ELF-1 (cell line): Measurements from ENCODE around the gene PDK1.
"Not testable (repeated sequence)": the region's sequence is repeated elsewhere in the genome, so short reads cannot be mapped to it uniquely, and the experiment has no call there.

ENCODE experiments used
- DNase-seq: peaks from one replicate; pipeline ENCODE4 v3.0.0-alpha.2; 2016; ENCODE audit warnings: low read depth, low spot score

The PDK1 gene

GRCh38 chr2:172552547-172553291 is 3.2 kb upstream of the PDK1 start:
- DNase-seq: no peak

GRCh38 chr2:172554352-172555271 is 1.3 kb upstream of the PDK1 start:
- peak; percentile 47 for DNase-seq

- no peak for DNase-seq
Measured at GRCh38 chr2:172555272-172555521, 693 bp upstream of the PDK1 start.

- DNase-seq: peak; percentile 89
Measured at GRCh38 chr2:172556284-172557033, 569 bp downstream of the PDK1 start.

GRCh38 chr2:172558372-172558771 is 2.5 kb downstream of the PDK1 start:
- DNase-seq: no peak

- no peak for DNase-seq
Measured at GRCh38 chr2:172560721-172561120, 4.8 kb downstream of the PDK1 start.

GRCh38 chr2:172561270-172561669 is 5.4 kb downstream of the PDK1 start:
- no peak for DNase-seq

- DNase-seq: no peak
Measured at GRCh38 chr2:172562298-172562697, 6.4 kb downstream of the PDK1 start.

- DNase-seq: no peak
Measured at GRCh38 chr2:172564376-172564775, 8.5 kb downstream of the PDK1 start.

GRCh38 chr2:172571245-172571644 is 15.4 kb downstream of the PDK1 start:
- no peak for DNase-seq

GRCh38 chr2:172572981-172573380 is 17.1 kb downstream of the PDK1 start:
- no peak for DNase-seq

GRCh38 chr2:172574965-172575364 is 19.1 kb downstream of the PDK1 start:
- DNase-seq: no peak

GRCh38 chr2:172578054-172578453 is 22.2 kb downstream of the PDK1 start:
- DNase-seq: no peak

GRCh38 chr2:172578860-172579512 is 23.1 kb downstream of the PDK1 start:
- peak; percentile 33 for DNase-seq

- no peak for DNase-seq
Measured at GRCh38 chr2:172580544-172580943, 24.7 kb downstream of the PDK1 start.

- DNase-seq: no peak
Measured at GRCh38 chr2:172582656-172583055, 26.8 kb downstream of the PDK1 start.

GRCh38 chr2:172586245-172586891 is 30.5 kb downstream of the PDK1 start:
- DNase-seq: no peak

- not testable (repeated sequence) for DNase-seq
Measured at GRCh38 chr2:172587231-172587630, 31.3 kb downstream of the PDK1 start.

GRCh38 chr2:172588931-172589330 is 33.0 kb downstream of the PDK1 start:
- DNase-seq: no peak

GRCh38 chr2:172591386-172591785 is 35.5 kb downstream of the PDK1 start:
- DNase-seq: peak; percentile 15

- not testable (repeated sequence) for DNase-seq
Measured at GRCh38 chr2:172592190-172592589, 36.3 kb downstream of the PDK1 start.
